ENCODE measurements around the gene VIPR2.
"Not testable (repeated sequence)": the region's sequence is repeated elsewhere in the genome, so short reads cannot be mapped to it uniquely, and the experiment has no call there.

GRCh38 chr7:159082075-159082474 is 62.6 kb downstream of the VIPR2 start:
- TF ChIP-seq E2F5 (CRISPR knock-in tag; conservative IDR thresholded peaks at IDR 0.05); NCOR1 (IDR thresholded peaks at IDR 0.05; ENCODE audit: borderline replicate concordance, low read length); POLR2A (IDR thresholded peaks at IDR 0.05; ENCODE audit: insufficient read depth in 1 of 2, low read depth in 2 of 2, low read length in 2 of 2); THAP11 (CRISPR knock-in tag; IDR thresholded peaks at IDR 0.05); RNF219 (CRISPR knock-in tag; IDR thresholded peaks at IDR 0.05); SNRNP70 (IDR thresholded peaks at IDR 0.05; ENCODE audit: low read depth, low read length); ZSCAN29 (CRISPR knock-in tag; conservative IDR thresholded peaks at IDR 0.05): not testable (repeated sequence)
